Erythroblast (primary cell): ENCODE measurements around the gene ST6GALNAC3.

Experiments used
- GATA1 ChIP-seq: IDR thresholded peaks from 2 replicates; pipeline ENCODE4 v1.6.1; 2011; ENCODE audit warnings: low read depth, mild to moderate bottlenecking, control low read depth, low read length, moderate library complexity
- POLR2A ChIP-seq: IDR thresholded peaks from 2 replicates; pipeline ENCODE4 v1.6.1; 2011; ENCODE audit warnings: mild to moderate bottlenecking, low read length

DNA sequence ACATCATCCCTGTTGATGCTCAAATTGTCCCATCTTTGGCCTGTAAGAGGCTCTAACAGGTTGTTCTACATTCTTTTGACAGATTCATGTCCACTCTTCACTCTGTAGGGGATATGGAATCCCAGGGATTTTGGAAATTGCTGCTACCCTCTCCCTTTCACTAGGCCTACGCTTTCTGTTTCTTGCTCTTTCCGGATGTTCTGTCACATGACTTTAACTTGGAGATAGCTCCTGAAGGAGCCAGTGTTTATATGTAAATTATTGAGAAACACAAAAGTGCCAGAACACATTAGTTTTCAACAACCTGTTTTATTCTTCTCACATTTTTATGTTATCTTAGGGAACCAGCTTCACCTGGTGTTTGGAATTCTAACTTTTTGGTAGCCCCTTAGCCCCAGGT is 505.7 kb downstream of the ST6GALNAC3 start:
- TF ChIP-seq POLR2A (no peak), GATA1 (no peak)
